Fibroblast of the aortic adventitia (primary cell): Measurements from ENCODE around the gene RAB25. TPM values are rescaled to one million over a fixed set of nuclear protein-coding genes. Genes with fewer than 3 reads are reported as not detected.

ENCODE experiments used
- DNase-seq: peaks from one replicate; pipeline ENCODE4 v3.0.0-alpha.2; 2010; ENCODE audit warnings: low read depth
- H3K4me3 ChIP-seq: 2 replicates; pipeline ENCODE4 v1.5.1; 2011; ENCODE audit warnings: low read depth, mild to moderate bottlenecking, control low read depth, low read length, moderate library complexity
- total RNA-seq: library from RNA; depleted of rRNA; stranded (reverse); fragments of >200 nt; gene quantifications from 2 replicates; pipeline ENCODE4 v1.2.3, GENCODE V29; 2012; ENCODE audit warnings: low replicate concordance
- TF ChIP-seq, protein P1 (sequence below): IDR thresholded peaks from 2 replicates; pipeline ENCODE4 v1.5.1; 2011; ENCODE audit warnings: mild to moderate bottlenecking, low read length, control low read depth, inconsistent platforms; ENCODE audit not compliant: insufficient read depth

Gene RAB25
- total RNA-seq, 1 donor = not detected

DNA sequence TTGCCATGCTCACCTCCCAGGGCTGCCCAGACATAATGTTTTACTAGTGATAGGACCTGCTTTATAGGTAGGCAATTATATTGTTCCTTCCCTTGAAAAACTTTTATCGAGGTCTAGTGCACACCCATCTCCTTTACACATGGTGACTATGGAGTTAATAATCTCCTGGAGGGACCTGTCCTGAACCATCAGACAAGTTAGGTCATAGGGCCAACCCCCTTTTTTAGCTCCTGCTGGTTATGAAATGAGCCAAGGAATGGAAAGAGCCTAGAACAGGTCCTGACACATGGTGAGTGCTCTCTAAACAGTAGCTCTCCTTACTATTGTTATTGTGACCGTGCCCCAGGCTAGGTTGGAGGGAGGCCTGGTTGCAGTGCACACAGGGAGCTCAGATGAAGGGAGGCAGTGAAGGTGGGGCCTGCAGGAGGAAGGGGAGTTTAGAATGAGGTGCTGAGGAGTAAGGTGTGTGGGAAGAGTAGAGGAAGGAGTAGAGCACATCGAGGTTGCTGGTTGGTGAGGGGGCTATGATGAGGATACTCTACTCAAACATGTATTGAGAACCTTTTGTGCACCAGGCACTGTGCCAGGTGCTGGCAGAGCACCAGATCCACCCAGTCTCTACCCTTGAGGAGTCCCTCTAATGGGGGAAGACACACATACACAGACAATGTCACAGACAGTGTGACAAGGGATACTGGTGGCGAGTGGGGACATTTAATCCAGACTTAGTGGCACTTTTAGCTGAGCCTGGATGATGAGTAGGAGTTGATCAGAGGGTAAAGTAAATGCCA is 39.4 kb downstream of the RAB25 start:
- DNase-seq = no peak
- no peak overlapping the region for H3K4me3 ChIP-seq
- TF ChIP-seq, protein P1, sequence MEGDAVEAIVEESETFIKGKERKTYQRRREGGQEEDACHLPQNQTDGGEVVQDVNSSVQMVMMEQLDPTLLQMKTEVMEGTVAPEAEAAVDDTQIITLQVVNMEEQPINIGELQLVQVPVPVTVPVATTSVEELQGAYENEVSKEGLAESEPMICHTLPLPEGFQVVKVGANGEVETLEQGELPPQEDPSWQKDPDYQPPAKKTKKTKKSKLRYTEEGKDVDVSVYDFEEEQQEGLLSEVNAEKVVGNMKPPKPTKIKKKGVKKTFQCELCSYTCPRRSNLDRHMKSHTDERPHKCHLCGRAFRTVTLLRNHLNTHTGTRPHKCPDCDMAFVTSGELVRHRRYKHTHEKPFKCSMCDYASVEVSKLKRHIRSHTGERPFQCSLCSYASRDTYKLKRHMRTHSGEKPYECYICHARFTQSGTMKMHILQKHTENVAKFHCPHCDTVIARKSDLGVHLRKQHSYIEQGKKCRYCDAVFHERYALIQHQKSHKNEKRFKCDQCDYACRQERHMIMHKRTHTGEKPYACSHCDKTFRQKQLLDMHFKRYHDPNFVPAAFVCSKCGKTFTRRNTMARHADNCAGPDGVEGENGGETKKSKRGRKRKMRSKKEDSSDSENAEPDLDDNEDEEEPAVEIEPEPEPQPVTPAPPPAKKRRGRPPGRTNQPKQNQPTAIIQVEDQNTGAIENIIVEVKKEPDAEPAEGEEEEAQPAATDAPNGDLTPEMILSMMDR = no peak

DNA sequence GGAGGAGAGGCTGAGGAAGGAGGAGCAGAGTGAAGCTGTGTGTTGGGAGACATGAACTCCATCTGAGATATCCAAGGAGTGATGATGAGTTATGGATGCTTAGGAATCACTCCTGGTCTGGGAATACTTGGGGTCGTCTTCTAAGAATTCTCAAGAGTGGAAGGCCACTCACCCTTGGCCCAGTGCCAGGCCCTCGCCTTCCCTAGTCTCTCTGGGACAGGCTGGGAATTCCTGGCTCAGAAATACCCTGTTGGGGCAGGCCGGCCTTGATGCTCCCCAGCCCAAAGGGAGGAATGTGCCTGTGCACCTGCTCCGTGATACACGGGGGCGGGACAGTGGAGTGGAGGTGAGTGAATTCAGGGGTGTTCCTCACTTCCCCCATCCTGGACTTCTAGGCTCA is 40.9 kb downstream of the RAB25 start:
- TF ChIP-seq, protein P1 = no peak
- H3K4me3 ChIP-seq = no peak overlapping the region
- DNase-seq = no peak

DNA sequence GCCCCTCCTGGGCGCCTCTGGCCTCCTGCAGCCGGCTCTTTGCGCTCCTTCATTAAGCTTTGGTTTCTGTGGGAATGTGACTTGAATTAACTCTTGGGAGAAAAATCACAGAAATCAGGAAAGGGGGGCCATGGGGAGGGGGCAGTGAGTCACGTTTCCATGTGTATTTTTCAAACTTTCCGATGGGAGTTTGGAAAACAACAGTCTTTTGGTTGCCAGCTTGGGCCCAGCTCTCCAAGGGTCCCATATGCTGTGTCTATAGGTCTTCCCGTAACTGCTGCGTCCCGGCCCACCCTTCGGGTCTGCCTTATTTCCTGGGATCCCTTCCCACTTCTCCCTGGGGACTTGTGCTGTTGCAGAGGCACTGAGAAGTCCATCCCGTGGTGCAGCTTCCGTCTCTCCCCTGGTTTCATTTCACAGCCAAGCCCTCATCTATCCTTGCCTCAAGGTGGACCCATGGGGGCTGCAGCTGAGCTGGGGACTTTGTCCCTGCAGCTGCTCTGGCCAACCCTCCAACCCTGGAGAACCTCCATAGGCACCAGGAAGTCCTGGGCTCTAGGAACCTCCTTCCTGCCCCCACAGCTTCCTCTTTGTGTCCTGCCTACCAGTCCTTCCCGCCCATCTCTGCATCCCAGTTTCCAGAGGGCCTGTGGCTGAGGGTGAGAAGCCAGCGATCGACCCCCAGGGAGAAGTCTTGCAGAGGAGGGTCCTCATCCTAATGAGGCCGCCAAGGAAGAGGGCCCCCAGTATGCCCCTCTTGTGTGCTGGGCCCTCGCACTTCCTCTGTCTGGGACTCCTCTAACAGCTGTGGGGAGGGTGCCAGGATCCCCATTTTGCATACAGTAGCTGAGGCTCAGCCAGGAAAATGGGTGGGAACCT is 41.9 kb downstream of the RAB25 start:
- DNase-seq = peak; percentile 46
- no peak overlapping the region for H3K4me3 ChIP-seq
- TF ChIP-seq, protein P1 = no peak

DNA sequence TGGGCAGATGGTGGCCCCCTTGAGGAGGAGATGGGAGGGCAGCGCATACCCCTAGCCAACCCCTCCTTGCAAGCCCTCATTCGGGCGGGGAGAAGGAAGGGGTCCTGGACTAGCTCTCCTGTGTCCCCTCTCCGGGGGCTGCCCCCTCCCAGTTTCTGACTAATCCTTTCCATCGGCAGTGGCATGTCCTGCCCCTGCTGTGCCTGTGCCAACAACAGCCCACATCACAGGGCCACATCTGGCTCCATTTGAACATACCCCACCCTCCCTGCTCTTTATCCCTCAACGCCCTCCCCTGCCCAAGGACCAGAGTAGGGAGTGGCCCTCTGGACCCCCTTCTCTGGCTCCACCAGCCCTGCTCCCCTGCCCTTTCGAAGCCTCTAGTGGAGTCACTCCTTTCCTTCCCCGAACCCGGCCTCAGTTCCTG is 42.6 kb downstream of the RAB25 start:
- peak; percentile 80 for DNase-seq
- H3K4me3 ChIP-seq = peak overlapping the region; percentile 41
- TF ChIP-seq, protein P1 = no peak

DNA sequence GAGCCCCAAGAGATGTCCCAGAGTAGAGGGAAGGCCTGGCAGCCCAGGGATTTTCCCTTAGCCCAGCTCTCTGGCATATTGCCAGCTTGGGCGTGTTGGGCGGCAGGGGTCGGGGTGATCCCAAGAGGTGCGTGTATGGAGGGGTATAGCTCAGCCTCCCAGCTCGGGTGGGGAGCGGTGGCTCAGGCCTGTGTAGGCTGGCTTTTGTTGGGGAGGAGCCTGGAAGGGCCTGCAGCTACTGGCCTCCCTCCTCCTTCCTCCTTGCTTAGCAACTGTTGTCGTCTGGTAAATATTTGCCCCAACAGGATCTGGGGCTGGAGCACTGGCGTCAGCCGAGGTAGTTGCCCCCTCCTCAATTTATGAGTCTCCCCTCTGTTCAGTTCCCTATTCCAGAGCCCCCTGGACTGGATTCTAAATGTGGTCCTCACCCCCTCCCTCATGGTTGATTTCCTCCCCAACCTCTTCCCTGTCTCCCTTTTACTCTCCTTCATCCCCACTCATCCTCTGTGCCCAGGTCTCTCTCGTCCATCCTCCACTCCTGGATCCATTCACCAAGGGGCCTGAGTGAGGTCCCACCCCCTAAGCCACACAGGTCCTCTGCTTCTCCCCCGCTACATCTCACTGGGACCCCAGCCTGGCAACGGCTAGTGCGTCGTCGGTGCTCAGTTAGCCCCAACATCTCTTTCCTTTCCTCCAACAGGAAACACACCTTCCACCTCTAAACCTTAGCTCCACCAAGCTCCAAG is 43.3 kb downstream of the RAB25 start:
- peak; percentile 90 for DNase-seq
- TF ChIP-seq, protein P1 = no peak
- peak overlapping the region; percentile 52 for H3K4me3 ChIP-seq
